Subcutaneous abdominal adipose tissue (tissue), 5 donors: ENCODE data around the gene SLC12A2.

Experiments
- H3K27ac ChIP-seq: one replicate; pipeline ENCODE4 v1.7.0; 2013; ENCODE audit warnings: low read depth, mild to moderate bottlenecking, inconsistent platforms, low read length, moderate library complexity
- H3K27me3 ChIP-seq, 5 donors: one replicate each; pipeline ENCODE4 v1.7.0; 2013; ENCODE audit warnings: low read length in 5 of 5, inconsistent platforms in 1 of 5; ENCODE audit not compliant: control insufficient read depth in 5 of 5, insufficient read depth in 4 of 5
- H3K36me3 ChIP-seq, 5 donors: one replicate each; pipeline ENCODE4 v1.7.0; 2013; ENCODE audit warnings: low read length in 5 of 5; ENCODE audit not compliant: control insufficient read depth in 5 of 5, insufficient read depth in 5 of 5
- H3K4me1 ChIP-seq, 5 donors: one replicate each; pipeline ENCODE4 v1.7.0; 2013; ENCODE audit warnings: low read length in 5 of 5, mild to moderate bottlenecking in 3 of 5, moderate library complexity in 1 of 5; ENCODE audit not compliant: control insufficient read depth in 5 of 5, insufficient read depth in 5 of 5
- H3K4me3 ChIP-seq, 5 donors: one replicate each; pipeline ENCODE4 v1.7.0; 2013; ENCODE audit warnings: low read length in 5 of 5, low read depth in 1 of 5
- H3K9ac ChIP-seq, 5 donors: one replicate each; pipeline ENCODE4 v1.7.0; 2013; ENCODE audit warnings: low read length in 5 of 5, mild to moderate bottlenecking in 4 of 5, moderate library complexity in 3 of 5
- H3K9me3 ChIP-seq, 5 donors: one replicate each; pipeline ENCODE4 v1.7.0; 2013; ENCODE audit warnings: low read length in 5 of 5; ENCODE audit not compliant: control insufficient read depth in 5 of 5
- donor health status: healthy.
- donor health status: healthy.
- donor health status: healthy.
- donor health status: healthy.
- donor health status: healthy.

Gene SLC12A2

DNA sequence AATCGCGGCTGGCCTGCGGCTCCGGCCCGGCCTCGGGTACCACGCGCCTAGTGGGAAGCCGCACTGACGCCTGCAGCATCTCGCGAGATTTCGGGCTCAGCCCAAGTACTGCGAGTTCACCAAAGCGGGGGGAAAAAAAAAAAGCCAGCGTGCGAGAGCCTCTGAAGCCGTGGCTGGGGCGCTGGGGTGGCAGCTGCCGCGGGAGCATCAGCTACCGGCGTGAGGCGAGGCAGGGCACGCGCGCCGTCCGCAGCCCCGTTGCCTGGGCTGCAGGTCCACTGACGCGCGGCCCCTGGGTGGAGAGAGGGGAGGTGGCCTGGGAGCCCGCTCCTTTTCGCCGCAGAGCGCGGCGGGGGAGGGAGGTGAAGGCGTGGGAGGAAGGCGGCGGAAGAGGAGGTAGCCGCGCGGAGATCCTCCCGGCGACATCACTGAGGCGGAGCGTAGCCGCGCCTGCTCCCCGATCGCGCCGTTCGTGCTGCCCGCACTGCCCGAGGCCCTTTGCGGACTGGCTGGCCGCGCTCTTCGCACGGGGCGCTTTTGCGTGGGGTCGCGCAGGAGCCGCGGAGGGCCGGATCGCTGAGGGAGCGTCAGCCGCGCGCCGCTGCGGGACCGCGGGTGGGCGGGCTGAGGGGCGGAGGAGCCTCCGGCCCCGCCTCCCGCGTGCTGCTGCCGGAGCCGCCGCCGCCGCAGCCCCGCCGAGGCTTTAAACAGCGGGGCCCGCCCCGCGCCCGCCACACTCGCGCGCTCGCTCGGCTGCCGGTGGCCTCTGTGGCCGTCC is at the start of gene SLC12A2:
SLC12A2 (plus strand) TSS at position 734 of the 778 bp plus-strand sequence. CDS start 189 bp downstream, outside the sequence.
- Histone ChIP-seq H3K36me3 (no peaks in the 10 kb centered on the region), H3K9ac (peak within 1 kb of the TSS; percentile 16 to 86 (median 69)), H3K4me1 (peaks cover 2 to 36% (median 21%) of the 10 kb centered on the region in 5 donors), H3K4me3 (peak within 1 kb of the TSS; percentile 74 to 92 (median 82)), H3K9me3 (no peaks in the 10 kb centered on the region), H3K27me3 (no peaks in the 10 kb centered on the region), H3K27ac (peak within 1 kb of the TSS; percentile 83)

DNA sequence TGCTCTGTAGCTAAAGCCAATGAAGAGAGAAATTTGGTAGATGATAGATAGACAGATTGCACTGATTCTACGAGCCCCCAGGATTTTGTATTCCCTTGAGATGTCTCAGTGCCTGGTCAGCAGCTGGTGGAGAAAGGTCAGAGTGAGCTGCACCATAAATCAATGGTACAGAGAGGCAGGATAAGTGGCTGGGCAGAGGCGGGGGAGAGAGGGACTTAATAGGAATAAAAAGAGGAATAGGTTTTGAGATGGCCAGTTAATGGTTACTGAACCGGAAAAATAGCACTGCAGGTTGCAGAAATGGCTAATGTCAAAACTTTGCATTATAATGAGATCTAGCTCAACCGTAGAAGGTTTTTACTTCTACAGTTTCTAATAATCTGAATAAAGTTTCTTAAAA is 47.9 kb upstream of the SLC12A2 start:
- Histone ChIP-seq H3K36me3 (no peaks in the 10 kb centered on the region), H3K4me3 (no peak overlapping the region), H3K9ac (no peak overlapping the region), H3K4me1 (no peaks in the 10 kb centered on the region), H3K27ac (no peak overlapping the region), H3K27me3 (no peaks in the 10 kb centered on the region), H3K9me3 (peaks cover 0 to 4% (median 0%) of the 10 kb centered on the region in 5 donors)

DNA sequence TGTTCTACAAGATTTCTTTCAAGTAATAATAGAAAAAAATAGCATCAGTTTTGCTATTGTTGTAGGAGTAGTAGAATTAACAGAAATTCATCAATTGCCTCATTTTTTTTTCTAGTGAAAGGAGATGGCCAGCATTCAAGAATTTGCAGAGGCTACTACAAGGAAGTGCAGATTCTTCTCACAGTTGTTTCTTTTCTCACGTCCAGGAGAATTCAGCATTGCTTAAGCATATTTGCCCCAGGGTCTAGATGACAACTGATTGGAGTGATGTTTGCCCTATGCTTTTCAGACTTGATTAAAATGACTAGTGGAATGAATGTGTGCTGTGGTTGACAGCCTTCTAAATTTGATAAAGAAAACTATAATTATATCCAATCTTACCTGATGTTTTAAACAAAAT is 46.6 kb upstream of the SLC12A2 start:
- Histone ChIP-seq H3K9me3 (peaks cover 0 to 4% (median 0%) of the 10 kb centered on the region in 5 donors), H3K4me3 (no peak overlapping the region), H3K9ac (no peak overlapping the region)

DNA sequence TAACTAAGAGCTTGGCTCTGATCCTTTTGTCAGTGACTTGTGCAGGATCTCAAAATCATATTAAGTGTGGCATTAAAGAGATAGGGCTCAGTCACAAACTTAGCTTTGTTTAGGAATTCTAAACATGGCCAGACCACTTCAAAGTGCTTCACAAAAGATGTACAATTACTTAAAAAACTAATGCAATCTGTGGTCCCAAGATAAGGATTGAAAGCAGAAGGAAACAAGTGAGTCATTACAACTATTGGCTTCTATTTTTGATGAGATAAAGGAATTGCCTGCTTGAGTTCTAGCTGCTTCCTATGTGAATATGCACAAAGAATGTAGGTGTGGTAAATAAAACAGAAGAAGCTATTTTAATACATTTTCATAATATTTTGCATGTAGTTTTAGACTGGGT is 44.9 kb upstream of the SLC12A2 start:
- Histone ChIP-seq H3K27ac (no peak overlapping the region), H3K9ac (no peak overlapping the region), H3K36me3 (no peaks in the 10 kb centered on the region), H3K9me3 (no peaks in the 10 kb centered on the region), H3K4me1 (no peaks in the 10 kb centered on the region), H3K4me3 (no peak overlapping the region), H3K27me3 (no peaks in the 10 kb centered on the region)

More for the DNA sequence above, 46.6 kb upstream of the SLC12A2 start:
- H3K27me3 ChIP-seq: no peaks in the 10 kb centered on the region
- no peak overlapping the region for H3K27ac ChIP-seq
- H3K4me1 ChIP-seq: no peaks in the 10 kb centered on the region
- H3K36me3 ChIP-seq: no peaks in the 10 kb centered on the region

DNA sequence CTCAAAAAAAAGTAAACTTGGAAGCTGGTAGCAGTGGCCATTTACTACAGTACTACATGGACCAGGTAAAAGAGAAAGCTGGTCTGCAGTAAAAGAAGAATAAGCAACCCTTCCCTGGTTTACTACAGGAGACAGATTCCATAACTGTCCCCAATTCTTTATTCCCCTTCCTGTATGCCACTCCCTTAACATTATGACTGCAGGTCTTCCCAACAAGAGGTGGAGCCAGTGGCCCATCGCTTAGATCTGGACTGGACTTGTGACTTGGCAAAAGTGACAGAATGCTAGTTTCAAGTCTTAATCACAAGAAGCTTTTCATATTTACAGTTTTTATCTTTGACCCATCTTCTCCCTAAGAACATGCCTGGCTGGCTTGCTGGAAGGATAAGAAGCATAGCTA is 42.6 kb upstream of the SLC12A2 start:
- H3K4me3 ChIP-seq: no peak overlapping the region
- no peak overlapping the region for H3K27ac ChIP-seq
- no peaks in the 10 kb centered on the region for H3K27me3 ChIP-seq
- no peaks in the 10 kb centered on the region for H3K4me1 ChIP-seq
- H3K36me3 ChIP-seq: peaks cover 0 to 4% (median 0%) of the 10 kb centered on the region in 5 donors
- H3K9me3 ChIP-seq: no peaks in the 10 kb centered on the region
- no peak overlapping the region for H3K9ac ChIP-seq

DNA sequence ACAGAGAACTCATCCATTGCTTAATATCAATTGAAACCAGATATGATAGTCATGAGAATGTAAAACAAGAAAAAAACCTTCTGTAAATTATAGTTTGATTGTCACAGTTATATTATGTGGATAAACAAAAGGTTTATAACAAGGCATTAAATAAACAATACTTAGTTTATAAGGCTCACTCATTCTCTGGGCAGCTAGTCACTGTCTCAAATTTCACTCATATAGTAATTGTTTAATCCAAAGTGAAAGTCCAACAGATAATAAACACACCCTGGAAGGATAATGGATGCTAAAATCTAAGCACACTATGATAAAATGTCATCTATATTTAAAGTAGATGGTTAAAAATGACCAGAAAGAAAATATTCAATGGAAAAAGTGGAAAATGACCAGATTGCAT is 30.8 kb upstream of the SLC12A2 start:
- H3K27me3 ChIP-seq: no peaks in the 10 kb centered on the region
- H3K9me3 ChIP-seq: no peaks in the 10 kb centered on the region
- peaks cover 0 to 4% (median 0%) of the 10 kb centered on the region in 5 donors for H3K4me1 ChIP-seq
- H3K36me3 ChIP-seq: peaks cover 0 to 9% (median 2%) of the 10 kb centered on the region in 5 donors
- H3K9ac ChIP-seq: no peak overlapping the region
- H3K27ac ChIP-seq: no peak overlapping the region
- H3K4me3 ChIP-seq: no peak overlapping the region

DNA sequence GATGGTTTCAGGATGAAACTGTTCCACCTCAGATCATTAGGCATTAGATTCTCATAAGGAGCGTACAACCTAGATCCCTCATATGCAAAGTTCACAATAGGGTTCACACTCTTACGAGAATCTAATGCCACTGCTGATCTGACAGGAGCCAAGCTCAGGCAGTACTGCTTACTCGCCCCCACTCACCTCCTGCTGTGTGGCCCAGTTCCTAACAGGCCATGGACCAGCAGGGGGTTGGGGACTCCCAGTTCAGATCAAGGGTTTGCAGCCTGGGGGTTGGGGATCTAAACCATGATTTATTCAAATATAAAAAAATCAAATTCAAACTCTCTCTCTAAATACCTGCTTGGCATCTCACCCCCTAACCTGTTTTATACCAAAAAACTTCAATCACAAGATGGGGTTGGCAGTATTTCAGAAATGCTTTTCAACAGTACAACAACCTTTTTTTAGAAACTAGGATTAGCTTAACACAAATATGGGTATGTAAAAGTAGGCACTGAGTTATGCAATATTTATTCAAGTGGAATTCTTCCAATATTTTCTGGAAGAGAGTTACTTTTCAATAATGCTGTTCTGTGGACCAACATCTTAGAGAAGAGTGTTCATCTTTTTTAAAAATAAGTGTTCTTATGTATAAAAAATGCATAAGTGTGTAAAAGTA is 30.1 kb upstream of the SLC12A2 start:
- Histone ChIP-seq H3K27me3 (no peaks in the 10 kb centered on the region), H3K4me1 (peaks cover 0 to 4% (median 0%) of the 10 kb centered on the region in 5 donors), H3K27ac (no peak overlapping the region), H3K36me3 (peaks cover 0 to 9% (median 2%) of the 10 kb centered on the region in 5 donors), H3K9ac (no peak overlapping the region), H3K9me3 (no peaks in the 10 kb centered on the region), H3K4me3 (no peak overlapping the region)

DNA sequence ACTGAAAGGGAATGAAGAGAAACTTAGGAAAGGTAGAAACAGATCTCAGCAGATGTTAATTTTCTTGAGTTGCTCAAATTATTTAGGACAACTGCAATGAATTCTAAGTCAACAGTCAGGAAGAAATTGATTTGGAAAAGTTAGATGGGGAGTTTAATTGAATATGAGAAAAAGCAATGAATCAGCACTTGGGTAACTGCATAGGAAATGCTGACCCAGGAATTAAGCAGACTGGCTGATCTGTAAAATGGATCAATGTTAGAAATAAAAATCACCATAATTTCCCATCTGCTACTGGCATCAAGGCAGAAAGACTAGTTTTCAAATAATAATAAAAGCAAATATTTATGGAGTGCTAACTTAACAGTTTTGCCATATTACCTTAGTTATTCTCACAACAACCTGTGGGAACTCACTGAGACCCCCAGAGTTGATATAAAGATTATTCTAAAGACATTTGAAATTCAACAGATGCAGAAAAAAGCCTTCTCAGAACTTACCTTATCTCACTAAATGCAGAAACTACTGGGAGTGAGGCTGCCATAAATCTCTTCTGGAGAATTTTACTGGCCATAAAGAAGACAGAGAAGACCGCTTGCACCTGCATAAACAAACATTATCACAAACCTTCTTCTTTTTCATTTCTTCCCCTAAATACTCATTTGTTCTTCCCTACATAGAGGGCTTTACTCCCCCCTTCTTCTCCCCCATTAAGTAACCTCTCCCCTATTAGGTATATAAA is 22.8 kb upstream of the SLC12A2 start:
- Histone ChIP-seq H3K9ac (no peak overlapping the region), H3K9me3 (no peaks in the 10 kb centered on the region), H3K4me3 (no peak overlapping the region), H3K4me1 (no peaks in the 10 kb centered on the region), H3K36me3 (peaks cover 0 to 2% (median 0%) of the 10 kb centered on the region in 5 donors), H3K27me3 (no peaks in the 10 kb centered on the region), H3K27ac (no peak overlapping the region)

DNA sequence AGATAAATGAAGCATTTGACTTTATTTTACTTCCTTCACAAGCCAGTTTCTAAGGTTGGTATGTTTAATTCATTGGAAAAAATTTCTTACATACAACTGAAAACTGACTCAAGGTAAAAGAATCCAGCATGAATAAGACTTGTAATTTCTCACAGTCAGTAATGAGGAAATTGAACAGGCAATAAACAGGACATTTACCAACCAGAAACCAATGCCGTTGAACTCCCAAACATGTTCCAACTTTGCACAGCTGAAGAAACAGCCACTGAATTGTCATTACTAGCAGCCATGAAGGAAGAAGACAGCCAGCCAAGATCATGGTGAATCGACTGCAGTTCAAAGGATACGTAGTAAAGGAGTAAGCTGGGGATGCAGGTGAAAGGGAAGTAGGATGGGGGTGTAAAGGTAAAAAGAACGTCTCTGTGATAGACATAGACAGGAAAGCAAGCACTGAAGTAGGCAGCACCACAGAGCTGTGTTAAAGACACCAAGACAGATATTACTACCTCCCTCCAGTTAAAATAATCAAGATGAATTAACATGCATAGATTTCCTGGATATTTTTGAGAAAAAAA is 21.3 kb upstream of the SLC12A2 start:
- no peaks in the 10 kb centered on the region for H3K9me3 ChIP-seq
- no peak overlapping the region for H3K27ac ChIP-seq
- peaks cover 0 to 2% (median 0%) of the 10 kb centered on the region in 5 donors for H3K36me3 ChIP-seq
- H3K4me1 ChIP-seq: no peaks in the 10 kb centered on the region
- no peak overlapping the region for H3K9ac ChIP-seq
- H3K4me3 ChIP-seq: no peak overlapping the region
- no peaks in the 10 kb centered on the region for H3K27me3 ChIP-seq
